NCI-H2081 treated with DMSO at 0.1 percent for 48 hours (cell line): ENCODE measurements around the gene RNF220.

Experiments
- DNase-seq: peaks from one replicate; lab custom pipeline; 2025; lab: John Stamatoyannopoulos, UW

RNF220 gene

GRCh38 chr1:44636688-44637598 lies 231.9 kb downstream of the RNF220 start:
- no peak for DNase-seq

GRCh38 chr1:44637702-44638411 lies 232.8 kb downstream of the RNF220 start:
- DNase-seq, result no peak

GRCh38 chr1:44640200-44640853 lies 235.3 kb downstream of the RNF220 start:
- DNase-seq, result peak; percentile 52

- no peak for DNase-seq
Measured at GRCh38 chr1:44641126-44642102, 236.4 kb downstream of the RNF220 start.

GRCh38 chr1:44642255-44642654 lies 237.2 kb downstream of the RNF220 start:
- DNase-seq, result no peak

GRCh38 chr1:44642925-44643324 lies 237.9 kb downstream of the RNF220 start:
- no peak for DNase-seq

- peak; percentile 33 for DNase-seq
Measured at GRCh38 chr1:44643721-44644334, 238.8 kb downstream of the RNF220 start.

- no peak for DNase-seq
Measured at GRCh38 chr1:44644806-44645205, 239.8 kb downstream of the RNF220 start.

GRCh38 chr1:44645476-44646244 lies 240.6 kb downstream of the RNF220 start:
- DNase-seq, result no peak

GRCh38 chr1:44646261-44647110 lies 241.4 kb downstream of the RNF220 start:
- DNase-seq, result no peak

- no peak for DNase-seq
Measured at GRCh38 chr1:44647896-44648295, 242.8 kb downstream of the RNF220 start.

- DNase-seq, result no peak
Measured at GRCh38 chr1:44648529-44649250, 243.6 kb downstream of the RNF220 start.

- no peak for DNase-seq
Measured at GRCh38 chr1:44649788-44650158, 244.7 kb downstream of the RNF220 start.

GRCh38 chr1:44650159-44650831 lies 245.2 kb downstream of the RNF220 start:
- DNase-seq, result peak; percentile 36

- no peak for DNase-seq
Measured at GRCh38 chr1:44651069-44651468, 246.0 kb downstream of the RNF220 start.

- no peak for DNase-seq
Measured at GRCh38 chr1:44652445-44653106, 247.5 kb downstream of the RNF220 start.
